HCT116 (cell line): Measurements from ENCODE around the gene FHDC1. TPM values are rescaled to one million over a fixed set of nuclear protein-coding genes. Genes with fewer than 3 reads are reported as not detected.

ENCODE experiments used
- ATAC-seq: fragments of 200-7000 bp; cut with Tn5 transposase; 2 replicates; pipeline ENCODE4 v1.9.1; 2020; ENCODE audit warnings: mild to moderate bottlenecking, moderate library complexity
- BruUV-seq: library from RNA; stranded (reverse); fragments of 400-500 nt; replicated peaks from 2 replicates; lab custom pipeline; 2021; lab: Mats Ljungman, UMichigan
- CTCF ChIA-PET: fragments of 300-600 bp; sonication (Branson Sonifier 250); formaldehyde crosslinking; loops from one replicate; lab custom pipeline; 2021; ENCODE audit warnings: antibody characterized with exemption; lab: Charles Lee
- POLR2A ChIA-PET: fragments of 300-600, 350-600 bp; sonication (Branson Sonifier 250); formaldehyde crosslinking; loops from one replicate; lab custom pipeline; 2021; ENCODE audit warnings: antibody characterized with exemption; lab: Charles Lee
- RAD21 ChIA-PET, 2 experiments: fragments of 300-600 bp; sonication (Branson Sonifier 250); formaldehyde crosslinking; loops; one replicate each; lab custom pipeline; 2023; ENCODE audit warnings: low total read pairs in 2 of 2; ENCODE audit not compliant: uncharacterized antibody in 2 of 2, unreplicated experiment in 2 of 2, low non-redundant PET in 1 of 2; lab: Charles Lee
- DNase-seq: peaks from one replicate; pipeline ENCODE4 v3.0.0-alpha.2; 2010; ENCODE audit warnings: low read depth, low spot score
- H2AFZ ChIP-seq: fragments of 200-600 bp; shearing (Covaris generic), sonication (generic); 2 replicates; pipeline ENCODE4 v1.6.1; 2017; ENCODE audit warnings: low read depth, mixed run types, mixed read lengths, antibody characterized with exemption, low read length; ENCODE audit not compliant: poor library complexity, severe bottlenecking
- H3K27ac ChIP-seq: 2 replicates; pipeline ENCODE4 v1.5.1; 2012; ENCODE audit warnings: low read depth, low read length
- H3K27me3 ChIP-seq: fragments of 200-600 bp; sonication (generic); 2 replicates; pipeline ENCODE4 v1.6.1; 2016; ENCODE audit warnings: mixed run types, low read length, mixed read lengths; ENCODE audit not compliant: insufficient read depth
- H3K36me3 ChIP-seq, 2 experiments: fragments of 200-500 bp in 1 of 2; fragments of 200-600 bp in 1 of 2; sonication (Bioruptor generic) in 1 of 2; sonication (generic) in 1 of 2; 2 replicates each; pipeline versions ENCODE4 v1.5.1 to v1.6.1; 2014 to 2016; ENCODE audit warnings: low read length in 2 of 2, inconsistent platforms in 1 of 2, mixed read lengths in 1 of 2, mixed run types in 1 of 2; ENCODE audit not compliant: insufficient read depth in 2 of 2, control insufficient read depth in 1 of 2
- H3K4me1 ChIP-seq, 2 experiments: fragments of 200-600 bp in 1 of 2; sonication (generic) in 1 of 2; 2 replicates each; pipeline versions ENCODE4 v1.5.1 to v1.6.1; 2012 to 2017; ENCODE audit warnings: low read length in 2 of 2, inconsistent platforms in 1 of 2, mild to moderate bottlenecking in 1 of 2, mixed read lengths in 1 of 2, mixed run types in 1 of 2, moderate library complexity in 1 of 2; ENCODE audit not compliant: insufficient read depth in 2 of 2, control insufficient read depth in 1 of 2
- H3K4me2 ChIP-seq: fragments of 200-600 bp; sonication (generic); 2 replicates; pipeline ENCODE4 v1.6.1; 2017; ENCODE audit warnings: mixed run types, low read length, mixed read lengths
- H3K4me3 ChIP-seq, 2 experiments: fragments of 200-600 bp in 1 of 2; sonication (generic) in 1 of 2; replicated peaks in 1 of 2; 2 replicates each; pipeline ENCODE4 v1.5.1; 2011 to 2016; ENCODE audit warnings: low read length in 2 of 2, control low read depth in 1 of 2, low read depth in 1 of 2, mild to moderate bottlenecking in 1 of 2, mixed read lengths in 1 of 2, mixed run types in 1 of 2
- H3K79me2 ChIP-seq: fragments of 200-600 bp; sonication (generic); 2 replicates; pipeline ENCODE4 v1.6.1; 2017; ENCODE audit warnings: mild to moderate bottlenecking, mixed run types, low read length, moderate library complexity, mixed read lengths; ENCODE audit not compliant: insufficient read depth
- H3K9ac ChIP-seq: fragments of 200-600 bp; sonication (generic); 2 replicates; pipeline ENCODE4 v1.6.1; 2016; ENCODE audit warnings: low read length, mixed read lengths
- H3K9me2 ChIP-seq: fragments of 200-600 bp; sonication (generic), shearing (Covaris generic); 2 replicates; pipeline ENCODE4 v1.6.1; 2017; ENCODE audit warnings: mixed run types, mild to moderate bottlenecking, moderate library complexity; ENCODE audit not compliant: insufficient read depth
- H3K9me3 ChIP-seq, 2 experiments: fragments of 200-500 bp in 1 of 2; fragments of 200-600 bp in 1 of 2; sonication (Bioruptor generic) in 1 of 2; sonication (generic) in 1 of 2; 2 replicates each; pipeline ENCODE4 v1.6.1; 2014 to 2017; ENCODE audit warnings: low read length in 2 of 2, mixed read lengths in 2 of 2, inconsistent platforms in 1 of 2, low read depth in 1 of 2, mild to moderate bottlenecking in 1 of 2, mixed run types in 1 of 2, moderate library complexity in 1 of 2; ENCODE audit not compliant: control insufficient read depth in 1 of 2, insufficient read depth in 1 of 2
- H4K20me1 ChIP-seq: fragments of 200-600 bp; sonication (generic), shearing (Covaris generic); 2 replicates; pipeline ENCODE4 v1.6.1; 2017; ENCODE audit warnings: mixed run types, mild to moderate bottlenecking, moderate library complexity; ENCODE audit not compliant: insufficient read depth
- CBX3 ChIP-seq: IDR thresholded peaks from 2 replicates; pipeline ENCODE4 v1.6.1; 2012; ENCODE audit warnings: low read depth
- CEBPB ChIP-seq: IDR thresholded peaks from 2 replicates; pipeline ENCODE4 v1.6.1; 2012; ENCODE audit warnings: low read depth
- EGR1 ChIP-seq: IDR thresholded peaks from 2 replicates; pipeline ENCODE4 v1.6.1; 2012; ENCODE audit warnings: low read depth
- ELF1 ChIP-seq: IDR thresholded peaks from 2 replicates; pipeline ENCODE4 v1.6.1; 2012; ENCODE audit warnings: low read depth, borderline replicate concordance
- FOSL1 ChIP-seq: IDR thresholded peaks from 2 replicates; pipeline ENCODE4 v1.6.1; 2012; ENCODE audit warnings: low read depth
- MAX ChIP-seq: IDR thresholded peaks from 2 replicates; pipeline ENCODE4 v1.6.1; 2012
- POLR2A ChIP-seq: IDR thresholded peaks from 2 replicates; pipeline ENCODE4 v1.7.0; 2011; ENCODE audit warnings: borderline replicate concordance; ENCODE audit not compliant: insufficient read depth, insufficient read length; ENCODE audit errors: extremely low read depth
- POLR2AphosphoS5 ChIP-seq: IDR thresholded peaks from 2 replicates; pipeline ENCODE4 v1.6.1; 2011; ENCODE audit warnings: mild to moderate bottlenecking, low read depth, low read length, moderate library complexity
- SP1 ChIP-seq: IDR thresholded peaks from 2 replicates; pipeline ENCODE4 v1.6.1; 2012; ENCODE audit warnings: low read depth
- SRF ChIP-seq: IDR thresholded peaks from 2 replicates; pipeline ENCODE4 v1.6.1; 2012; ENCODE audit warnings: low read depth
- ZBTB33 ChIP-seq: IDR thresholded peaks from 2 replicates; pipeline ENCODE4 v1.6.1; 2011; ENCODE audit warnings: mild to moderate bottlenecking, low read length, moderate library complexity; ENCODE audit not compliant: insufficient replicate concordance; ENCODE audit errors: extremely low read depth
- intact Hi-C: fragments of 100-400 bp; cut with micrococcal nuclease; formaldehyde crosslinking; loops from 2 replicates; pipeline ENCODE4 v1.10.0; 2022
- total RNA-seq: library from RNA; stranded (reverse); gene quantifications from one replicate; pipeline ENCODE4 v1.2.1, GENCODE V29; 2021; ENCODE audit not compliant: unreplicated experiment
- TF ChIP-seq, protein P1 (sequence below), 3 experiments: fragments of 200-600 bp in 1 of 3; sonication (generic) in 1 of 3; IDR thresholded peaks in 2 of 3; conservative IDR thresholded peaks in 1 of 3; 2 replicates each; pipeline ENCODE4 v1.5.1; 2012 to 2017; ENCODE audit warnings: low read depth in 2 of 3, low read length in 2 of 3, antibody characterized with exemption in 1 of 3, borderline replicate concordance in 1 of 3, control low read depth in 1 of 3, mild to moderate bottlenecking in 1 of 3, mixed read lengths in 1 of 3, mixed run types in 1 of 3, moderate library complexity in 1 of 3; ENCODE audit not compliant: insufficient read depth in 1 of 3

The FHDC1 gene
- total RNA-seq, 1 experiment from 2014 or later: 1.8 TPM

DNA sequence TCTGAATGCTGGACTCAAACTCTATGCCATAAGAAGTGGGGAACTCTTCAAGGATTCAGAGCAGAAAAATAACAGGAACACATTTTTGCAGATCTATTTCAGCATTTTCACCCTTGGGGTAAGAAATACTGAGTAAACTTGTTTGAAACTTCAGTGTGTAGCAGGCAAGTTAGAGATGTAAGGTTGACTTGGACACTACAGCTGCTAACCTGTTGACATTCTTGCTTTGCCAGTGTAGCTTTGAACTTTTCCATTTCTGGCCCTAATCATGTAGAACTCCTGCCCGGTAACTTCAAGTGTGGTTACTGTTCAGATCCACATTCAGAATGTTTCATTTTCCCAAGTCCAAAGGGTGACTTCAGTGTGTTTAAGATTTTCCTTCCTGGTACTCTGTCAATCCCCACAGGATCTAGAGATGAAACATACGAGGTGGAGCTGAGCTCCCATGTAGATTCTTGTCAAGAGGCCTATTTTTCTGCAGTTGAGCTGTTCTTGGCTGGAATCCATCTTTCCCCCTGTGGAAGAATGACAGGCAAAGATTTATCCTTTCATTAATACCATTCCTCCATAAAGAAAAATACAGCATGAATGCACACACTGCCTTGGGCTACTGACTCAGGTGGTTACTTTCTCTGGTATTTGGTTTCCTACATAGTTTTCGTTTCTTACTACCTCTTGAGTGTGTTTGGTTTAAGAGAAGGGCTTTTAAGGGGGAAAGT, 34.1 kb downstream of the FHDC1 start:
- TF ChIP-seq CEBPB: no peak
- TF ChIP-seq POLR2AphosphoS5: no peak
- TF ChIP-seq EGR1: no peak
- no peak for TF ChIP-seq POLR2A
- no peak for TF ChIP-seq SRF
- no peak for TF ChIP-seq ELF1
- no peak for TF ChIP-seq CBX3
- TF ChIP-seq ZBTB33: no peak
- TF ChIP-seq, protein P1, sequence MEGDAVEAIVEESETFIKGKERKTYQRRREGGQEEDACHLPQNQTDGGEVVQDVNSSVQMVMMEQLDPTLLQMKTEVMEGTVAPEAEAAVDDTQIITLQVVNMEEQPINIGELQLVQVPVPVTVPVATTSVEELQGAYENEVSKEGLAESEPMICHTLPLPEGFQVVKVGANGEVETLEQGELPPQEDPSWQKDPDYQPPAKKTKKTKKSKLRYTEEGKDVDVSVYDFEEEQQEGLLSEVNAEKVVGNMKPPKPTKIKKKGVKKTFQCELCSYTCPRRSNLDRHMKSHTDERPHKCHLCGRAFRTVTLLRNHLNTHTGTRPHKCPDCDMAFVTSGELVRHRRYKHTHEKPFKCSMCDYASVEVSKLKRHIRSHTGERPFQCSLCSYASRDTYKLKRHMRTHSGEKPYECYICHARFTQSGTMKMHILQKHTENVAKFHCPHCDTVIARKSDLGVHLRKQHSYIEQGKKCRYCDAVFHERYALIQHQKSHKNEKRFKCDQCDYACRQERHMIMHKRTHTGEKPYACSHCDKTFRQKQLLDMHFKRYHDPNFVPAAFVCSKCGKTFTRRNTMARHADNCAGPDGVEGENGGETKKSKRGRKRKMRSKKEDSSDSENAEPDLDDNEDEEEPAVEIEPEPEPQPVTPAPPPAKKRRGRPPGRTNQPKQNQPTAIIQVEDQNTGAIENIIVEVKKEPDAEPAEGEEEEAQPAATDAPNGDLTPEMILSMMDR (IDR thresholded peaks at IDR 0.05 in 2 of 3, conservative IDR thresholded peaks at IDR 0.05 in 1 of 3; ENCODE audit: borderline replicate concordance in 1 of 3, insufficient read depth in 1 of 3, low read depth in 2 of 3, low read length in 2 of 3): no peak
- TF ChIP-seq FOSL1: no peak
- no peak for TF ChIP-seq MAX
- TF ChIP-seq SP1: no peak
- H2AFZ ChIP-seq: no peak overlapping the region
- H3K36me3 ChIP-seq: no peaks in the 10 kb centered on the region
- H3K27me3 ChIP-seq: no peaks in the 10 kb centered on the region
- DNase-seq: no peak
- no peaks in the 10 kb centered on the region for H3K9me3 ChIP-seq
- POLR2A ChIA-PET: no interaction called here
- H3K27ac ChIP-seq: no peak overlapping the region
- CTCF ChIA-PET: no interaction called here
- no peaks in the 10 kb centered on the region for H3K79me2 ChIP-seq
- peaks cover 0 to 16% of the 10 kb centered on the region in 2 experiments; a peak in 1 of 4 replicates for H3K4me1 ChIP-seq
- H3K9ac ChIP-seq: no peak overlapping the region
- ATAC-seq: no peak
- H4K20me1 ChIP-seq: no peaks in the 10 kb centered on the region
- BruUV-seq: no TSS peak
- intact Hi-C loops: no loop called here
- RAD21 ChIA-PET: no interaction called here
- H3K9me2 ChIP-seq: no peaks in the 10 kb centered on the region
- no peak overlapping the region for H3K4me2 ChIP-seq
- H3K4me3 ChIP-seq: no peak overlapping the region
